ENCODE results near the gene NEDD9. TPM values are rescaled to one million over a fixed set of nuclear protein-coding genes. Genes with fewer than 3 reads are reported as not detected.

NEDD9 gene
- total and polyA plus RNA-seq, 4 donors: 7.5 to 16.8 (median 11.7) TPM

GRCh38 chr6:11179088-11179418 is 53.4 kb downstream of the NEDD9 start:
- DNase-seq (ENCODE audit: low spot score): no peak
- Histone ChIP-seq H3K27ac (ENCODE audit: low read depth in 1 of 2, low read length in 2 of 2) (no peak overlapping the region), H3K9me3 (ENCODE audit: control insufficient read depth in 4 of 4, low read length in 3 of 4) (peaks cover 0 to 6% (median 0%) of the 10 kb centered on the region in 4 donors), H3K4me3 (ENCODE audit: low read depth in 1 of 3, low read length in 3 of 3) (no peak overlapping the region), H3K36me3 (ENCODE audit: control insufficient read depth in 4 of 4, insufficient read depth in 3 of 4, low read depth in 1 of 4, low read length in 3 of 4) (peaks cover 0 to 3% (median 1%) of the 10 kb centered on the region in 4 donors), H3K9ac (ENCODE audit: low read depth in 1 of 2, low read length in 2 of 2) (no peak overlapping the region), H3K27me3 (ENCODE audit: control insufficient read depth in 4 of 4, insufficient read depth in 4 of 4, low read length in 3 of 4) (no peaks in the 10 kb centered on the region), H3K4me1 (ENCODE audit: control insufficient read depth in 4 of 4, insufficient read depth in 4 of 4, low read length in 3 of 4) (no peaks in the 10 kb centered on the region)
- TF ChIP-seq FOXA1 (IDR thresholded peaks at IDR 0.05): no peak
- TF ChIP-seq ZBTB33 (IDR thresholded peaks at IDR 0.05): no peak
- no peak for TF ChIP-seq YY1 (IDR thresholded peaks at IDR 0.05)
- TF ChIP-seq TAF1 (conservative IDR thresholded peaks at IDR 0.05): no peak
- no peak for TF ChIP-seq GABPA (IDR thresholded peaks at IDR 0.05 in 1 of 2, conservative IDR thresholded peaks at IDR 0.05 in 1 of 2)
- TF ChIP-seq HNF4A (conservative IDR thresholded peaks at IDR 0.05): no peak
- no peak for TF ChIP-seq RXRA (IDR thresholded peaks at IDR 0.05)
- TF ChIP-seq NR2F2 (IDR thresholded peaks at IDR 0.05): no peak
- TF ChIP-seq CTCF (IDR thresholded peaks at IDR 0.05; ENCODE audit: low read depth, low read length, missing input control): no peak
- TF ChIP-seq JUND (IDR thresholded peaks at IDR 0.05): no peak
- no peak for TF ChIP-seq REST (IDR thresholded peaks at IDR 0.05)
- TF ChIP-seq ATF3 (IDR thresholded peaks at IDR 0.05): no peak
- no peak for TF ChIP-seq EGR1 (IDR thresholded peaks at IDR 0.05; ENCODE audit: low read depth in 2 of 2)
- TF ChIP-seq MAX (IDR thresholded peaks at IDR 0.05): no peak
- TF ChIP-seq FOXA2 (IDR thresholded peaks at IDR 0.05): no peak
- no peak for TF ChIP-seq SP1 (IDR thresholded peaks at IDR 0.05)
- no peak for TF ChIP-seq HNF4G (IDR thresholded peaks at IDR 0.05)
- no peak for TF ChIP-seq RAD21 (IDR thresholded peaks at IDR 0.05)
- 81% methylated on average over 6 of the region's 6 CpGs for WGBS

All from liver (tissue), 9 donors.